Upper lobe of left lung (tissue), 4 donors: Measurements from ENCODE around the gene RFTN2.

ENCODE experiments used
- POLR2A ChIP-seq, 4 donors: fragments of 450-650 bp; IDR thresholded peaks; one replicate each; pipeline ENCODE4 v1.5.1; 2016 to 2017; ENCODE audit warnings: antibody characterized with exemption in 4 of 4, mild to moderate bottlenecking in 2 of 4
- POLR2AphosphoS5 ChIP-seq, 2 donors: sonication (generic); formaldehyde crosslinking; IDR thresholded peaks; one replicate each; pipeline ENCODE4 v1.5.1; 2017; ENCODE audit warnings: antibody characterized with exemption in 2 of 2

DNA sequence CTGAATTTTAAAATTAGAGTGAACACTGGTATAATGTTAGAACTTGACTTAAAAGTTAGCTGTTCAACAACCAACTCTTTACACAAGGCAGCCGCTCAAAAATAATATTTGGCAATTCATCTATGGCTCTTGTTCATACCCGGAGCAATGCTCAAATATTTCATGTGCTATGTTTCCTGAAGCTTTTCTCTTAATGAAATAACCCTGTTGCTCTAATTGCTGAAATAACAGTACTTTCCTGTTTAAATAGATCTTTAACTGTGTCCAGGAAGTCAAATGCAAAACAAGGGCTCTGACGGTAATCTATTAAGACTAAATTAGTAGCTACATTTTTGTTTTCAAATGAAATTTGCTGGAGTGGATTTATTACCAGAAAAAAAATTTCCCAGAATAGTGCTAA is 33.7 kb downstream of the RFTN2 start:
- TF ChIP-seq POLR2A (IDR thresholded peaks at IDR 0.05) (no peak), POLR2AphosphoS5 (IDR thresholded peaks at IDR 0.05) (no peak)
